Stimulated activated CD8-positive, alpha-beta memory T cell treated with anti-CD3 and anti-CD28 coated beads, Interleukin-2, amount 100 ng/mL, for 1 hour (primary cell): Measurements from ENCODE around the gene PLXNA1.

Source experiments
- DNase-seq, 2 donors: peaks; one replicate each; pipeline ENCODE4 v3.0.0-alpha.2; 2020; ENCODE audit warnings: low read depth in 2 of 2

Gene PLXNA1

GRCh38 chr3:126952983-126953660, 29.8 kb upstream of the PLXNA1 start:
- DNase-seq = no peak

DNA sequence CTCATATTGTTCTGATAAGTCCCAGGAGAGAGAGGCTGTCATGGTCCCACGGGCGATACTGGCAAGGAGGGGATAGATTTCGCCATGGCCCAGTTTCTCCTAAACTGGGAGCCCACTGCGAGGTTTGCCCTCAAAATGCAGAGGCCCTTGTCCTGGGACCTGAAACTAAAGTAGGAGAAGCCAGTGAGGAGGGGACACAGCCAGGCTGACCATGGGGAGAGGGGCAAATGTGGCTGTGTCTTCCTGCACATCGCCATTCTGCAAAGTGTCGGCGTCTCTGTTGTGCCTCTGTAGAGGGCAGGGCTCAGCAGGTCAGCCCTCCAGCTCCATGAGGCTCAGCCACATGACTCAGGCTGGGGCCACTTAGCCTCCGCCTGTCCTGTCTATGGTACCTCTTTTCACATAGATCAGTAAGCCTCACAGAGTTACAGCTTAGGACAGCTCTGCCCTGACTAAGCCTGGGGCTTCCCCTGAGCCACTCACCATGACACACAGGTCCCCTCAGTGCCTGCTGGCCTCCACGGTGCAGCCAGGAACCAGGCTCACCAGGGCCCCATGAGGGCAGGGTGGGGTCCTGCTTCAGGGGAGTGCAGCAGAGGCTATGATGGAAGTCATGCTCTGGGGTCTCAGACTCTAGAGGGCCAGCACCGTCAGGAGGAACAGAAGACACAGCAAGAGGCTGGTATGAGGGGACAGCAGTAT, 28.6 kb upstream of the PLXNA1 start:
- no peak for DNase-seq

GRCh38 chr3:126955004-126955790, 27.7 kb upstream of the PLXNA1 start:
- no peak for DNase-seq

- no peak for DNase-seq
Observed at GRCh38 chr3:126956361-126956760, 26.6 kb upstream of the PLXNA1 start.

DNA sequence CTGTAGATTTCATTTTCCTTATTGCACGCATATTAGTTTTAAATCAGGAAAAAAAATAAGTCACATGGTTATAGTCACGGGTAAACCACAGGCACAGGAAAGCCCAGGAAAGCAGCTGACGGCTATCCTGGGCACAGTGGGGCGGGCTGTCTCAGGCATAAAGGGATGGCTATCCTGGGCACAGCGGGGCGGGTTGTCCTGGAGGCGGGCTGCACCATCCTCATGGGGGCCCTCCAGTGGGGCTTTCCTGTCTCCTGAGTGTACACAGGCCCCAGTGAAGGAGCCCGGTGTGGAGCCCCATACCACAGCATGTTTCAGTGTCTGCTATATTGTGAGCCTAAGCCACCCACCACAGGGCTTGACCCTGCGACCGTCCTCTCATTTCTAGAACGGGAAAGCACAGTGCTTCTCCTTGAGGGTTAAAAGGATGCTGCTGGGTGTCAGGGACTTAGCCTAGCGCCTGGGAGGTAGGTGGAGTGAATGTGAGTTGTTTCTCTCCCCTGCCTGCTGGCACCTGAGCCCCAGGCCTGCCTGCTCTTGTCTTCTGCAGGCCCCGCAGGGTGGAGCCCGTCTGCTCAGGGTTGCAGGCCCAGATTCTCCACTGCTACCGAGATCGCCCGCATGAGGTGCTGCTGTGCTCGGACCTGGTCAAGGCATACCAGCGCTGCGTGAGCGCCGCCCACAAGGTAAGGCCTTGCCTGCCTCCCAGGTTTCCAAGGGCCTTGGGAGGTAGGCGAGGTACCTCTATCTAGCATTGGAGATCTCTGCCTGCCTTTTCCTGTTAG, 25.9 kb upstream of the PLXNA1 start:
- no peak for DNase-seq

- no peak for DNase-seq
Observed at GRCh38 chr3:126957776-126958637, 24.9 kb upstream of the PLXNA1 start.

DNA sequence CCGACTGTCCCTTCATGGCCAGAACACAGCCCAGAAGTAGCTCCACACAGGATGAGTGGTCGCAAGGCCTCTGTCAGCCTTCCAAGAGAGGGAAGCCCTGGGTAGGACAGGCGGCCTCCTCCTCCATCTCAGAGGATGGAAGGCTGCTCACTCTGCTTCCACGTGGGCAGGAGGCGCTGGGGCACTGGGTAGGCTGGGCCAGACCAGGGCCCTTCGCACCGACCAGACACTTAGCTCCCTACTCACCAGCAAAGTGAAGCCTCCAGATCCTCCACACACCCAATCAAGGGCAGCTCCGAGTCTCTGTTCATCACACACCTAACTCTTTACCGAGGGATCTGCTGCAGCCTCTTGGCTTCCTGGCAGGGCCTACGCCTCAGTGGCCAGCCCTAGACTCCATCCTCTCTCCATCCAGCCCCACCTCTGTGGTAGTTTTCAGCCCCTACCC, 24.3 kb upstream of the PLXNA1 start:
- no peak for DNase-seq

DNA sequence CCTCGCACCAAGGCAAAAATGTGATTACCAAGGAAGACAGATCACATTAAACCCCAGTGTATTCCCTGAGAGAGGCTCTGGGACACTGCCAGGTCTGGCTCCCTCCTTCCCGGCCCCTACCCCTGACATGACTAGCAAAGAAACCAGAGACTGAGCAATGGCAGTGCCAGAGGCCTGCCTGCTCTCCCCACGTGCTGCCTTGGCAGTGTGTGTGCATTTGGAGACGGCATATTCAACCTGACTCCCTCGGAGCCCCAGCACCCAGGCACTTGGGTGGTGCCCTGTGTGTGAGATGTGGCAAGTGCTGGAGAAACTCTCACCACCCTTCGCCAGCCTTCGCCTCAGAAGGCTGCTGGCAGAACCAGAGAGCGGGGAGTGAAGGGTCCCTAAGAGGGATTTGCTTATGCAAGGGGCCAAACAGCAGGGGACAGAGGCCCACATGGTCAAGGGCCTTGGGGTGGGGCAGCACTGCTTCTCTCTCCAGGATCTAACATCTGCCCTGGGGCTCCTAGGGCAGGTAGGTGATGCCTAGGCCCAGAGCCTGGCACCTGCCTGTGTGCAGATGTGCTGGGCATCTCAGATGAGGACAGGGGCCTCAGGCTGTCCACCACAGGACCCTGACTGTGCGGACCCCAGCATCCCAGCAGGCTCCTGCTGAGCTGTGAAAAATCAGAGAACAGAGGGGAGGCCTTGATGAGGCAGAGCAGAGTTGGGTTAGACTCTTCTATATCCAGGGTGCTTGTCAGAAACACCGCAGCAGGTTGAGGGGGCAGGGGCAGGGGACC, 23.6 kb upstream of the PLXNA1 start:
- no peak for DNase-seq

- DNase-seq = no peak
Observed at GRCh38 chr3:126959921-126960603, 22.9 kb upstream of the PLXNA1 start.

DNA sequence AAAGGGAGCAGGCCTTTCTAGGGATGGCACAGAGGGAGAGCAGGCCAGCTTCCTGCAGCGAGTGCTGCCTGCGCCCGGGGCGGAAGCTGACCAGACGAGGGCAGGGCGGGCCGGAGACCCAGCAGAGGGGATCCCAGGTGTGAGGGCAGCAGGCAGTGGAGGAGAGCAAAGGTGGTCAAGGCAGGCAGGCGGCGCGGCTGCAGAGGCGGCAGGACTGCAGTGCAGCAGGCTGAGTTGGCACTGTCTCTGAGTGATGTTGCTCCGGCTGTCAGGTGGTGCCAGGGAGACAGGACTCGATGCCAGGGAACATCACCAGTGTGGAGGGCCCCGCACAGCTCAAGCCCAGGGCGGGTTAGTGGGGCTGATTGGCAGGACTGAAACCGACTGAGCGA, 22.3 kb upstream of the PLXNA1 start:
- DNase-seq = no peak

GRCh38 chr3:126961191-126961790, 21.6 kb upstream of the PLXNA1 start:
- no peak for DNase-seq

DNA sequence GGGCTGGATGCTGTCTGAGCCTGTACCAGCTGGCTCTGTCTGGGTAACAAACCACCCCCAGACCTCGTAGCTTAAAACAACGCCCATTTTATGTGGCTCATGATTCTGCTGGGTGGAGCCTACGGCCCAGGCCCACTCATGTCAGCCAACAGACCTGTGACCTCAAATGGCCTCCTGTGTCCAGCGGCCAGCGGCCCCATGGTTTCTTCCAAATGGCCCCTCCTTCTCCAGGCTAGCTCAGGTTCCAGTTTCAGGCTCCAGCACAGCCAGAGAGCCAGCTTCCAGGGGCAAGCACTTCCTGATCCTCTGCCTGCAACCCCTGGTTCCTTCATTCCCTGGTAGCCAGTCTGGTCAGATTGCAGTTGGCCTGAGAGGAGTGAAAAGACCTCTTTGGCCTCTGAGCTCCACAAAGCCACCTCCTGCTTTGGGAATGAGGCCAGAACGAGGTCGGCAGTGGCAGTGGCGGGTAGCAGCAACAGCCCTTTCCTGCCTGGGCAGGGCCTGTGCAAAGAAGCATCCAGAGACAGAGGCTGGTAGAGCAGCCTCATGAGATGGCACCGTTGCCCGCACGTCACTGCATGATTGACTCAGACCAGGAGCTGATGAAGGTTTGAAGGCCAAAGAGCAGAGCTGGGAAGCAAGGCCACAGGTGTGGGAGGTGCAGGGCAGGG, 21.0 kb upstream of the PLXNA1 start:
- no peak for DNase-seq

DNA sequence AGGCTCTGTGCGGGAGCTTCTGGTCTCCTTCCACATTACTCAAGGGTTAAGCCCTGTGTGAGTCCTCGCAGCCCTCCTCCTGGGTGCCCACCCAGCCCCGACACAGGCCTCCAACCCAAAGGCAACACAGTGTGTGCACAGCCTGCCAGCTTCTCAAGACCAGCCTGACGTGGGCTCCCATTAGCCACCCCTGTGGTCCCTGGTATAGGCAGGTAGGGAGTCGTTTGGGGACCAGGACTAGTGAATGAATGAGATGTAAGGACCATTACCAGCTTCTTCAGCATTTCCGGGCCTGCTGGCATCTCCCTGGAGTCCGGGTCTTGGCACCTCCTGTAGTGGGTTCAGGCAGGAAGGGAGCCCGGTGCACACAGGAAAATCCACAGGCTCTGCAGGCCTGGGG, 20.2 kb upstream of the PLXNA1 start:
- DNase-seq = no peak

DNA sequence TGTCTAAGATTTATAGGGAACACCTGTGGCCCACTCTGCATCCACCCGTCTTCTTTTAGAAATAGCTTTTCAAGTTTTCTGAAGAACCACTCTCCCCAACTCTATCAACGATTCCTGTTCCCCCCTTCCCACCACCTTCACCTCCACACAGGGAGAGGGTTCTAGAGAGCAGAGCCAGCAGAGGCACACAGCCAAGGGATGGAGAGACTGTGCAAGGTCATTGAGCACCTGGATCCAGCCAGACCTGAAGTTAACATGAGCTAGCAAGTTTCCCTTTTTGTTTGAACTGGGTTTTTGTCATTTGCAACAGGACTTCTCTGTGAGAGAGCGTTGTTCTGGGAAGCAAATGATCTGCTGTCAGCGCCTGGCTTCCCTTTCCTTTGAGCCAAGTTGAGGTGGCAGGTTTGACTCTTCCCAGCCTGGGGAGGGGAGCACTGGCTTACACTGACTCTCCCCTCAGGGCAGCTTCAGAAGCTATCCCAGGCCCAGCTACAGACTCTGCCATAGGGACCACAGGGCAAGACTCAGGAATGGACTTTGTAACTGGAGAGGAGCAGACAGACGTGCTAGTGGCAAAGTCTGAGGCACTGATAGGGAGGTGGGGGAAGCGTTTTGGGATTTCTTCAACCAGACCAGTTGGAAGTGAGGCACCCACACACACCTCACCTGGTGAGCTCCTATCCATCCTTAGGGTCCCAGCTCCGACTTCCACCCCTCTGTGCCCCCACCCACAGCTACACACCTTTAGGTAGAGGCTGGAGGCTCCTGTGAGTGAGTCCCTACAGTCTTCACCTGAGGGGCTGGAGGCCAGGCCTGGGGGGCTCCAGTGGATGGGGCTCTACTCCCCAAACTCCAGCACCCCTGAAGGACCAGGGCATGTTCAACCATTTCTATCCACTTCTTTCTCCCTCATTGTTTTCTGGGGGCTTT, 19.4 kb upstream of the PLXNA1 start:
- no peak for DNase-seq

DNA sequence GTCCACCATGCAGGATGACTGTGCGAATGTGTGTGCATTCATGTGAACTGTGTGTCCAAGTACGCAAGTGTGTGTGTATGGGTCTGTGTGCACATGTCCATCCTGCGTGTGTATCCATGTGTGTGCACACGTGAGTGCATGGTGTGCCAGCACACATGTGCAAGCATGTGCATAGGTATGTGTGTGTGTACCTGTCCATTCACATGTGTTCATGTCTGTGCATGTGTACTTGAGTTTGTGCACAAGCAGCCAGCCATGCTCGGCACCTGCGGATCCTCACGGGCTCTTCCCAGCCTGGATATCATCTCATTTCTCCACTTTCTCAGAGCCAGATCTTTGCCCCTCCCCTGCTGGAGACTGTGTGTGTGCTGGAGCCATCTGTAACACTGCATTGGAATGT, 18.7 kb upstream of the PLXNA1 start:
- DNase-seq = no peak

DNA sequence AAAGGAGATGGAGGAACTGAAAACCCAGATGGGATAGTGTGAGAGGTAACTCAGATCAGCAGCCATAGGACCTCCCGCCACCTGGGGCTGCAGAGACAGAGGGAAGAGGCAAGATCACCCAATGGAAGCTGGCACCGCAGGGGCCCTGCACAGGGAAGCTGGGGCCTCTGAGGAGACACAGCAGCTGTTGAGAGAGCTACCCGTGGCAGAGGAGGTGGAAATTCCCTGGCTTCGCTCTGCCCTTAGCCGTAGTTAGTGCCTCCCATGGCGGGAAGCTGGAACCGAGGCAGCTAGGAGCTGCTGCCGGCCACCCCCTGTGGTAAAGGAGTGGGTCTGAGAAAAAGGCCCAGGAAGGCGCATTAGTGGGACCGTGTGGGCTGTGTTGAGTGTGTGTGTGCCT, 18.0 kb upstream of the PLXNA1 start:
- no peak for DNase-seq

DNA sequence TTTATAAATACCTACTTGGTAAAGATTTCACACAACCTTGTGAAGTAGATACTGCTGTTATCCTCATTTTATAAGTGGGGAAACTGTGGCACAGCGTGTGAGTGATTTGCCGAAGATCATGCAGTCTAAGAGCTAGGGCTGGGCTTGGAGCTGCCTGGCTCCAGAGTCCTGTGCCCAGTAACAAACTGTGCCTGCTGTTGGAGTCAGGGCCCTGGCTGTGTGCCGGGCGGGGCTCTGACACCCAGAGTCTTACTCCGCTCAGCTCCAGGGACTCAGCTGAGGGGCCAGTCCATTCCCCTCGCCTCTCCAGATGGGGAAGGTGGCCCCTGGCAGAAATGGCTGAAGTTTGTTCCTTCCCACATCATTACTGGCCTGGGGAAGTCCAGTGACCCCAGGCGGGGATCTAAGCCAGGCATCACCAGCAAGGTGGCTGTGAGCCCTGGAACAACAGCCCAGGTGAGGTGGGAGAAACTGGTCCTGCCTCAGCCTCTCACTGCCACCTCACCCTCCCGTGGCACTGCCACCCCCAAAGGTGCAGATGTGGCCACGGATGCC, 17.3 kb upstream of the PLXNA1 start:
- no peak for DNase-seq
